Measurements from ENCODE around the gene PIGO. TPM values are rescaled to one million over a fixed set of nuclear protein-coding genes. Genes with fewer than 3 reads are reported as not detected.

Gene PIGO
- total RNA-seq, 2 donors from 2014 or later, result 23.7 to 24.5 TPM

DNA sequence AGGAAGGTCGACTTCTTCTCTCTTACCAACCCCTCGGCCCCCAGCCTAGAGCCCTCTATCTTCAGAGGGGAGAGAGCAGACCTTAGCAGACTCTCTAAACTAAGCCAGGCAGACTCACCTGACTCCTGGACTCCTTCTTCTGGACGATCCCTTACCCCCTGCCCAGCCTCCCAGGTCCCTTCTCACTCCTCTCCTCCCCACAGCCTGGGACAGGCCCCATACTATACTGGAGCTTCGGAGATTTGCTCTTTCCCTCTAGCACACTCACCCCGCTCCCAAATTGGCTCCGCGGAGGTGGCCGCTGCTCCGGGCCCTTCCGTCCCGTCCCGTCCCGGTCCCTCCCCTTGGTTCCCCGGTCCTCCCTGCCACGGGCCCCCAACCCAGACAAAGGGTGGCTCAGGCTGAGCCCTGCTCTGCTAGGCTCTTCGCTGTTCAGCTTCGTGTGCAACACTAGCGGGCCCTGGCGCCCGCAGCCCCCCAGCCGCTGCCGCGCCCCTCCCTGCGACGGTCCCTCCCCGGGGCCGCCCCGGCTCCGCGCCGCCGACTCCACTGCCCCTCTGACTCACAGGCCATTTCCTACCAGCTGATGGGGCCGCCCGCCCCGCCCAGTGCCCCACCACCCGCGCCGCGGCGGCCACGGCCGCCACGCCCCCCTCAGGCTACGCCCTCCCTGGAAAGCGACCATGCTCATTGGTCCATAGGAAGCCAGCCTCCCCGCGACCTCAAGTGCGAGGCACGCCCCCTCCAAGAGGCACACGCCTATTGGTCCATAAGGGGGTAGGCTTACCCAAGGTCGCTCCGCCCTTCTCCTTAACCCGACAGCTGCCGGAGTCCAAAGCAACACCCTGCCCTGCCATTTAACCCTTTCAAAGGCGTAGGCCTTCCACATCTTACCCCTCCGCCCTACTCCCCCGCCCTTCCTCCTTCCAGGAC is 14.9 kb upstream of the PIGO start:
- Mint-ChIP-seq H3K9me3 (no peaks in the 10 kb centered on the region), H3K27ac (peak overlapping the region; percentile 93 to 98), H3K4me1 (ENCODE audit: low read depth in 2 of 2) (peaks cover 58 to 68% of the 10 kb centered on the region in 2 donors), H3K36me3 (no peaks in the 10 kb centered on the region), H3K4me3 (peak overlapping the region; percentile 86), H3K27me3 (no peaks in the 10 kb centered on the region)
- ATAC-seq (peak; percentile 89 to 90), DNase-seq (ENCODE audit: low spot score) (peak; percentile 98)

DNA sequence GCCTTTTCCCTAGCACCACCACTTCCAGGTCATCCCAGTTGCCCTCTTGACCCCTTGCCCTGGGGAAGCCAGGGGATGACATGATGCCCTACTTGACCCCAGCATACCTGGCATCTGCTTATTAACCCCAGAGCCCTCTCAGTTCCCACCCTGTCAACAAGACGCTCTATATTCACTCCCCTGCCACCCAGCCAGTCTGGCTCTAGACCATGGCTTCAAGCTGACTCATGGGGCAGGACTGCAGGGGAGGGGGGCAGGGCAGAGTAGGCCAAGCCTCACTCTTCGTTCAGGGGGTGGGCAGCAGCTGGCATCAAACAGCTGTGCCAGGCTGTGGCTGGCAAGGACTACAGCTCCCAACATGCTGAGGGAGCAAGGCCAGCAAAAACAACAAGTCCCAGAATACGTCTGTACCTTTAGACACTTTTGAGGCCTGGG is 14.0 kb upstream of the PIGO start:
- H3K4me1 Mint-ChIP-seq (ENCODE audit: low read depth in 2 of 2), result peaks cover 50 to 59% of the 10 kb centered on the region in 2 donors
- peak overlapping the region; percentile 86 for H3K4me3 Mint-ChIP-seq
- H3K9me3 Mint-ChIP-seq, result no peaks in the 10 kb centered on the region
- DNase-seq (ENCODE audit: low spot score), result no peak
- H3K27ac Mint-ChIP-seq, result peak overlapping the region; percentile 93 to 98
- no peaks in the 10 kb centered on the region for H3K27me3 Mint-ChIP-seq
- no peak for ATAC-seq
- H3K36me3 Mint-ChIP-seq, result no peaks in the 10 kb centered on the region

DNA sequence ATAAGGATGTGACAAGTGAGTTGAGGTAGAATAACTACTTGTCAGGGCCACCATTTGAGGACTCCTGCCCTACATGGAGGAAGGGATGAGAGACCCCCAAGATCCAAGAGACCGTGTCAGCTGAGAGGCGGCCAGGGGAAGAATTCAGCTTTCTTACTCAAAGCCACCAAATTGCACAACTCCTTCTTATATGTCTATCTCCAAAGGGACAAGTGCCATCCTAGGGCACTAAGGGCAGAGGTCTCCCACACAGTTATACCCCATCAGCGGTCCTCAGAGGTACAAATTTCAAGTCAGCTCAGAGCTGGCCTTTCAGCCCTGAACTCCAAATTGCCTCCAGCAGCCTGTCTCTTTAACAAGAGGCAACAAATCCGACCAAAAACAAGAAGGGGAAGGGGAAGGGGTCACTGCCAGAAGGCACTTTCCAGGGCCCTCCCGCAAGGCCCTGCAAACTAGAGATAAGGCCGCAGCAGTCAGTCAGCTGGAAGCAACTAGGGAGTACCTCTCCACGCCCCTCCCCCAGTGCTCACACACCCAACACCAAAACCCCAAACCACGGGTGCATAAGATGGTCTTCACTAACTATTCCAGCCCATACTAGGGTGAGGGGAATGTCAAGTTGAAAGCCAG is 12.7 kb upstream of the PIGO start:
- DNase-seq (ENCODE audit: low spot score) (no peak), ATAC-seq (no peak)
- peaks cover 40 to 50% of the 10 kb centered on the region in 2 donors for H3K4me1 Mint-ChIP-seq (ENCODE audit: low read depth in 2 of 2)
- H3K9me3 Mint-ChIP-seq, result no peaks in the 10 kb centered on the region
- peak overlapping the region in 1 of 2 donors; percentile 67 for H3K27ac Mint-ChIP-seq
- no peaks in the 10 kb centered on the region for H3K27me3 Mint-ChIP-seq
- no peaks in the 10 kb centered on the region for H3K36me3 Mint-ChIP-seq
- no peak overlapping the region for H3K4me3 Mint-ChIP-seq

DNA sequence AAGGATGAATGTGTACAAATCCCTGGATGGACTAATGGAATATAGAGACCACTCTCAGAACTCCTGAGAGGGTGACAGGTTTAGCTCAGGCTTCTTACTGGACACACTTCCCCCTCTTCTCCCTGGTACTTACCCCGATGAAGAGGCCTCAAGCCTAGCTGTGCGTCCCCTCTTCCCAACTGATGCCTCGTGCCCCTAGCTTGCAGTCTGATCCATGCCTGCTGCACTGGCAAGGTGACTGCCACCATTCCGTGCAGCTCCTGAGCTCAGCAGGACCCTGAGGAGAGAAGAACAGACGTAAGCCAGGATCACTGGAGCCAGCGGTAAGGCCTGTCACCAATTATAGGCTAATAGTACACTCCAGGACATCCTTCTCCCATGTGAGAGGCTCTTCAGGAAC is 12.1 kb upstream of the PIGO start:
- peaks cover 37 to 48% of the 10 kb centered on the region in 2 donors for H3K4me1 Mint-ChIP-seq (ENCODE audit: low read depth in 2 of 2)
- DNase-seq (ENCODE audit: low spot score), result no peak
- no peak overlapping the region for H3K4me3 Mint-ChIP-seq
- no peaks in the 10 kb centered on the region for H3K27me3 Mint-ChIP-seq
- H3K27ac Mint-ChIP-seq, result peak overlapping the region in 1 of 2 donors; percentile 67
- H3K36me3 Mint-ChIP-seq, result no peaks in the 10 kb centered on the region
- H3K9me3 Mint-ChIP-seq, result no peaks in the 10 kb centered on the region
- ATAC-seq, result no peak

DNA sequence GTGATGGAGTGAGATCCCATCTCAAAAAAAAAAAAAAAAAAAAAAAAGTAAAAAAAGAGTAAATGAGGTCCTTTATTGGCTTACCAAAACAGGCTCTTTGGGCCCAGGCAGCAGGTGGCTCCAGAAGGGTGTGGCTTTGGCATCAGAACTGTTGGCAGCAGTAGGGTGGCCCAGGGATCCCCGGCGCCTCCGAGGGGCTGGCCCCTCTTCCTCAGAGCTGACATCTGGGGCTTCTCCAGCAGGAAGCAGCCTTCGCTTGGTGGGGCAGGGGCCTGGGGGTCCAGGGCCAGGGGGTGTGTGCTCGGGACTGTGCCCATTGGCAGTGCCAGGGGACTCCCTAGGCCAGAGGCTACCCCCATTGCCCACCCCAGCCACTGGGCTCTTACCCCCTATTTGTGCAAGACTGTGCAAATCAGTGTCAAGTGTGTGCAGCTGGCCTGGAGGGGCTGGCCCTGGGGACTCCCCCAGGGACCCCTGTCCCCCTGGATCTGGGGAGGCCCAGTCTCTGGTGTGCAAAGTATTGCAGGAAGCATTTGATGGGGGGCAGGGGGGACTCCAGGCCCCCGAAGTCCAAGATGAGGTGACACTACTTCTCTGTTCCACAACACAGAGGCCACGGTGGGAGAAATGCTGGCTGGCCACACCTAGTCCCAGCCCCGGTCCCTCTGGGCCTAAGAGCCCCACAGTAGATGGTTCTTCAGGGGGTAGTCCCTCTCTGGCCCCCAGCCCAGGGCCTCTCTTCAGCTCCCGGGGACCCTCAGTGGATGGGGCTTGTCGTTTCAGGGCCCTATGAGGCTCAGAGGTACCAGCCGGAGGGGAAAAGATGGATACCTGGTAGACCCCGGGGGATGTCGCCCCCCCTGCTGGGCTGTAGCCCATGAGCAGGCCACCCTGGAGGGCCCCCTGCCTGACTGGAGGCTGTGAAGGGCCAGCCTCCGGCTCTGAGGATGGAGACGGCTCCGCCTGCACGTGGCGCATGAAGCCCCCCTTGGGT is 11.2 kb upstream of the PIGO start:
- DNase-seq (ENCODE audit: low spot score) (no peak), ATAC-seq (no peak)
- no peak overlapping the region for H3K4me3 Mint-ChIP-seq
- H3K9me3 Mint-ChIP-seq, result no peaks in the 10 kb centered on the region
- peak overlapping the region in 1 of 2 donors; percentile 67 for H3K27ac Mint-ChIP-seq
- H3K4me1 Mint-ChIP-seq (ENCODE audit: low read depth in 2 of 2), result peaks cover 40 to 51% of the 10 kb centered on the region in 2 donors
- no peaks in the 10 kb centered on the region for H3K36me3 Mint-ChIP-seq
- H3K27me3 Mint-ChIP-seq, result no peaks in the 10 kb centered on the region

DNA sequence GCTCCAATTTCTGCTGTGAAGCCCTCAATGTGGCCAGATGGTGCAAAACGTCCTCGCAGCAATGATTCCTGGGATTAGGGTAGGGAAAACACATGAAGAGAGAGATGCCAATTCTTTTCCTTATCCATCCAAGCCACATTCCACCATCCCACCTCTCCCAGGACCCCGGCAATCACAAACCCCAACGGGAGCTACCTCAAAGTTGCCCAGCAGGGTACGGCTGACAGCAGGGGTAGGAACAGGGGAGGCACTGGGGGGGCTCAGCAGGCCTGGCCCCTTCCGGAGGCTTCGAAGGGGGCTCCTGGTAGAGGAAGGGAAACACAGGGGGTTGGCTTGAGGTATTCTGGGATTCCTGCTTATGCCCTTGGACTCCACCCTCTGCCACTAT is 9.9 kb upstream of the PIGO start:
- Mint-ChIP-seq H3K27ac (no peak overlapping the region), H3K36me3 (peaks cover 6% of the 10 kb centered on the region), H3K9me3 (no peaks in the 10 kb centered on the region), H3K27me3 (no peaks in the 10 kb centered on the region), H3K4me1 (ENCODE audit: low read depth in 2 of 2) (peaks cover 40 to 51% of the 10 kb centered on the region in 2 donors), H3K4me3 (no peak overlapping the region)
- no peak for DNase-seq (ENCODE audit: low spot score)
- ATAC-seq, result no peak

DNA sequence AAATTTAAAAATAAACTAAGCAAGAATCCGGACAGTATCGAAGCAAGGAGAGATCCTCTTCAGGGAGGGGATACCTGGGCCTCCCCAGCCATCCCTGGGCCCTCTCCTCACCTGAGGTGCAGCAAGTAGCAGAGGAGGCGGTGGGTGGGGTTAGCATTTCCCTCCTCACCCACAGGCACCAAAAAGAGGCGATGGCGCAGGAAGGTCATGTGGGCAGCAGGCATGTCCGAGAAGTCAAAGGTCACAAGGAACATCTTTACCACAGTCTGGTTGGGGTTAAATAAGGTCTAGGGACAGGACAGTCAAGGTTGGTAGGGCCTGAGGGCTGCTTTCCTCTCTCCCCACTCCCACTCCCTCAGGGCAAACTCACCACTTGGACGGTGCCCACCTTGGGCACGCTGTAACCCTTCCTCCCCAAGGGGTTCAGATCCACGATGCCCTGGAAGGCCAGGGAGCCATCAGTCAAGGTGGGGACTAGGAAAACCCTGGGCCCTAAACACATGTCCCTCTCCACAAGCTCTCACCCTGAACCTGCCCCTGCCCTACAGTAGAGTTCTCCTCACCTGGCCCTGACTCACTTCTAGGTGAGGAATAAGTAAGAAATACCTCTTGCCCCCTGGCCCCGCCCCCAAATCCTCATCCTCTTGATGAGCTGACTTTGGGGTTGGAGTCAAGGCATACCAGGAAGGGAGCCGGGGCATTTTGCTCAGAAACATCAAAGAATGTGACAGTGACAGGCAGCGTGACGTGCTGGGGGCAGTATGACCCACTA is 9.4 kb upstream of the PIGO start:
- peaks cover 44 to 54% of the 10 kb centered on the region in 2 donors for H3K4me1 Mint-ChIP-seq (ENCODE audit: low read depth in 2 of 2)
- H3K4me3 Mint-ChIP-seq, result no peak overlapping the region

DNA sequence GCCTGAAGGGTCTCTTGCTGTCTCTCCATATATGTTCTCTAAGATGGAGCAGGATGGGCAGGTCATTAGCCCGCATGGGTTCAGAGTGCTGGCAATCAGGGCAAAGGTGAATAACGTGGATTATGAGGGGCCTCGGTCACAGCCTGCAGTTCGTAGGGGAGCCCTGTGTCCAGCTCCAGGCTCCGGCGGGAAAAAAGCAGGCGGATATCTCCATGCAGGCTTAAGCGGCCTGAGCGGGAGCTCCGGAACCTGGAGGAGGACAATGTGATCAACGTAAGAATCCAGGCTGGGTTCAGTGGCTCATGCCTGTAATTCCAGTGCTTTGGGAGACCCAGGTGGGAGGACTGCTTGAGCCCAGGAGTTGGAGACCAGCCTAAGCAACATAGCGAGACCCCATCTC is 8.7 kb upstream of the PIGO start:
- DNase-seq (ENCODE audit: low spot score), result no peak
- H3K27ac Mint-ChIP-seq, result no peak overlapping the region
- ATAC-seq, result no peak
- H3K4me3 Mint-ChIP-seq, result no peak overlapping the region
- no peaks in the 10 kb centered on the region for H3K27me3 Mint-ChIP-seq
- no peaks in the 10 kb centered on the region for H3K9me3 Mint-ChIP-seq
- peaks cover 40 to 51% of the 10 kb centered on the region in 2 donors for H3K4me1 Mint-ChIP-seq (ENCODE audit: low read depth in 2 of 2)
- peaks cover 11% of the 10 kb centered on the region for H3K36me3 Mint-ChIP-seq

More for the DNA sequence above, 9.4 kb upstream of the PIGO start:
- Mint-ChIP-seq H3K9me3 (no peaks in the 10 kb centered on the region), H3K27me3 (no peaks in the 10 kb centered on the region), H3K36me3 (peaks cover 6% of the 10 kb centered on the region), H3K27ac (no peak overlapping the region)
- DNase-seq (ENCODE audit: low spot score), result no peak
- ATAC-seq, result no peak

DNA sequence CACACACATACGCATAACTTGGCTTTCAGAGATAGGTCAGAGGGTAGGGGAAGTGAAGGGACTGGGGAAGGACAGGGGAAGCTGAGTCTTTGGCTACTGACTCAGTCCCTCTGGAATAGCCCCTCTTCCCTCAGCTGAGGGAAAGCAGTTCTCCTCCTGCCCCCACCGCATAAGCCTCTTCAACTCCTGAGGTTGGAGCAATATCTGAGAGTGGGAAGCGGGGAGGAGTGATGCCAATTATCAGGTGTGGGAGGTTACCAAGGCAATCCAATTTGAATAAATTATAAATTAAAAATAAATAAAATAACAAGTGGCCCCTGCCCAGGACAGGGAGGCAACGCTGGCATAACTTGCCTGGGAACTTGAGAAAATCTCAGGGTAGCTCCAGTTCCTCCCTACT is 8.2 kb upstream of the PIGO start:
- H3K4me3 Mint-ChIP-seq, result no peak overlapping the region

DNA sequence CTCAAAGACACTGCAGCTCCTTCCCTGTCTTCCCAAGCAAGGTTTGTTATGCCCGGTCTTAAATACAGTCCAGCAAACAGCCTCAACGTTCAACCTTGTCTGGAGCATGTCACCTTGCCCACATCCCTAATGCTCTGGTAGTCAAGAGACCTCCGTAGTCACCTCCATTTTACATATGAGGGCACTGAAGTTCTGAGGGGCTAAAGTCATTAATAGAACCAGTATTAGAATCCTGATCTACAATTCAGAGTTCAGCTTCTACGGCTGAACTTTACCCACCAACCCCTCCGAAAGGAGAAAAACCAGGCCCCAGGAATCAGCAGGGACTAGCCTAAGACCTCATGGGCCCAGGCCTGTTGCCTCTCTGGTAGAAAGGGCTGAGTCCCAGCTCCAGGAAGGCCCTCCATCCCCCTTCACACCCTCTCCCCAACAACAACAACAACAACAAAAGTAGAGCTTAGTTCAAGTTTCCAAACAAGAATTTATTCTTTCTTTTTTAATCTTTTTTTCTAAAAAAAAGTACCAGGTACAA is 7.3 kb upstream of the PIGO start:
- no peaks in the 10 kb centered on the region for H3K9me3 Mint-ChIP-seq
- H3K4me3 Mint-ChIP-seq, result peak overlapping the region; percentile 86
- H3K27ac Mint-ChIP-seq, result peak overlapping the region; percentile 79 to 93
- H3K27me3 Mint-ChIP-seq, result no peaks in the 10 kb centered on the region
- DNase-seq (ENCODE audit: low spot score), result no peak
- peaks cover 13% of the 10 kb centered on the region for H3K36me3 Mint-ChIP-seq
- H3K4me1 Mint-ChIP-seq (ENCODE audit: low read depth in 2 of 2), result peaks cover 27 to 38% of the 10 kb centered on the region in 2 donors
- no peak for ATAC-seq

More for the DNA sequence above, 8.2 kb upstream of the PIGO start:
- ATAC-seq (no peak), DNase-seq (ENCODE audit: low spot score) (no peak)
- Mint-ChIP-seq H3K4me1 (ENCODE audit: low read depth in 2 of 2) (peaks cover 34 to 46% of the 10 kb centered on the region in 2 donors), H3K9me3 (no peaks in the 10 kb centered on the region), H3K27me3 (no peaks in the 10 kb centered on the region), H3K36me3 (peaks cover 13% of the 10 kb centered on the region), H3K27ac (peak overlapping the region in 1 of 2 donors; percentile 93)

DNA sequence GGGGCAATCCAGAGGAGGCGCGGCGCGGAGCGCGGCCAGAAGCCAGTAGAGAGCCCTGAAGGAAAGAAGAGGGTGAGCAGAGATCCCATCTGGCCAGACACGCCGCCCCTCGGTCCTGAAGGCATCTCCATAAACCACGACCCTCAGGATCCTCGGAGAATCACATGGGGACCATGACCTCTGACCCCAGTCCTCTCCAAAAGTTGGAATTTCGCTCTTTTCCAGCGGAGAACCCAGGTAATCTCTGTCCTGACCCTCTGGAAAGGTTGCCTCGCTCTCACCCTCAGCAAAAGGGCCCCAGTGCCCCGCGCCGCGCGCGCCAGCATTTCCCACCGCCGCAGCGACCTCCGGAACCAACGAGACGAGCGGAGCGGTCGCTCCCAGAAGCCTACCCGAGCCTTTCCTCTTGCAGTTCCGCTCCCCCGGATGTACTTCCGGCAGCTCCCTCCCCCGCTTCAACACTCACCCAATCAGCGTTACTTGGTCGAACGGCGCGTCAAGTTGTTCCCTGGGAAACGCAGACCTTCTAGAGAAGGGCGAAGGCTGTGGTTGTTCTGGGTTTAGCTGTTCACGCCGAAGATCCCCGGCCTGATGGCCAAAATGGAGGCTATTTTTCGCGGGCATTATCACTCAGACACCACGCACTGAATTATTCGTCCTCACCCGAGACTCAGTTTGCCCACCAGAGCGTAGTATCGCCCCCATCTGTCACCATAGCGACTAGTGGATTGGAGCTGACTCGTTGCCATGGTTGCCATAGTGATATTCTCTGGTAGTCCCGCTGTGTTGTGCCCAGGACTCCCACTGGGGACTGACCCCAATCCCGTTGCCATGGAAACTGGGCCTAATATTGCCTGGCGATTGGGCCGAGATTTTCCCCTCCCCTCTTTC is 6.6 kb upstream of the PIGO start, which contains the start of gene STOML2:
TSS of gene STOML2 (minus strand) at position 363 of the 891 bp plus-strand sequence. CDS start at position 326, 37 bp downstream.
- Mint-ChIP-seq H3K27ac (peak within 1 kb of the TSS; percentile 79 to 93), H3K27me3 (no peaks in the 10 kb centered on the region), H3K4me3 (peak within 1 kb of the TSS; percentile 86), H3K36me3 (peaks cover 13% of the 10 kb centered on the region), H3K9me3 (no peaks in the 10 kb centered on the region), H3K4me1 (ENCODE audit: low read depth in 2 of 2) (peaks cover 27 to 34% of the 10 kb centered on the region in 2 donors)
- ATAC-seq, result peak; percentile 97 to 98
- peak; percentile 94 for DNase-seq (ENCODE audit: low spot score)

DNA sequence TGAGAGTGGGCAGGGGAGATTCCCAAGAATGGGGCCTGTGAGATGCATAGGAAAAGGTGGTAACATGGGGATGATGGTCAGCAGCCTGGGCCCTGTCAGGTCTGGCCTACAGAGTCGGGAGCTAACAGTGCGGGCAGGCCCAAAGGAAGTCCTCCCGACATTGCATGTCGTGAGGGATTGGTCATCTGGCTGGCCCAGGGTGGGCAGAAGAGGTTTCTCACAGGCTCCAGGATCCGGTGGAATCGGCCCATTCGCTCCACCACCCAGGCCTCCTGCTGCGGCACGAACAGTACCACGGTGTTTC is 6.0 kb upstream of the PIGO start:
- Mint-ChIP-seq H3K4me3 (peak overlapping the region; percentile 86), H3K27me3 (no peaks in the 10 kb centered on the region), H3K4me1 (ENCODE audit: low read depth in 2 of 2) (peaks cover 27 to 38% of the 10 kb centered on the region in 2 donors), H3K36me3 (peaks cover 13% of the 10 kb centered on the region), H3K27ac (peak overlapping the region; percentile 79 to 93), H3K9me3 (no peaks in the 10 kb centered on the region)
- peak in 1 of 2 donors; percentile 19 for ATAC-seq
- no peak for DNase-seq (ENCODE audit: low spot score)

Data from natural killer cell treated with Interleukin-12 subunit alpha and Interleukin-12 subunit beta and Interleukin-15 and Interleukin-18, amount 100 ng/mL, for 72 hours (primary cell).